Stimulated activated naive B cell treated with anti-CD40 and anti-IgM and Interleukin-4, amounts not matched to agents 10 μg/mL and 1 μg/mL and 100 μg/mL, for 72 hours (primary cell): ENCODE data around the gene CCDC157.

ENCODE experiments used
- ATAC-seq, 2 donors: fragments of 150-1000 bp; cut with Tn5 transposase; replicated peaks; 2 replicates each; pipeline ENCODE4 v1.10.0; 2021; ENCODE audit warnings: moderate library complexity in 1 of 2
- DNase-seq: peaks from one replicate; pipeline ENCODE4 v3.0.0; 2021
- H3K27ac Mint-ChIP-seq: one replicate; pipeline ENCODE4 v1.8.0; 2022; ENCODE audit warnings: mild to moderate bottlenecking, mixed read lengths
- H3K27me3 Mint-ChIP-seq, 2 donors: one replicate each; pipeline ENCODE4 v1.8.0; 2022; ENCODE audit warnings: mixed read lengths in 2 of 2
- H3K36me3 Mint-ChIP-seq, 2 donors: one replicate each; pipeline ENCODE4 v1.8.0; 2022; ENCODE audit warnings: mixed read lengths in 2 of 2, mild to moderate bottlenecking in 1 of 2
- H3K4me1 Mint-ChIP-seq, 2 donors: one replicate each; pipeline ENCODE4 v1.8.0; 2022; ENCODE audit warnings: mixed read lengths in 2 of 2, mild to moderate bottlenecking in 1 of 2
- H3K4me3 Mint-ChIP-seq, 2 donors: one replicate each; pipeline ENCODE4 v1.8.0; 2022; ENCODE audit warnings: mild to moderate bottlenecking in 2 of 2, mixed read lengths in 2 of 2, moderate library complexity in 1 of 2
- H3K9me3 Mint-ChIP-seq, 2 donors: one replicate each; pipeline ENCODE4 v1.8.0; 2022; ENCODE audit warnings: mixed read lengths in 2 of 2, mild to moderate bottlenecking in 1 of 2

The CCDC157 gene

GRCh38 chr22:30413745-30414524, 57.1 kb downstream of the CCDC157 start:
- no peak for DNase-seq
- Mint-ChIP-seq H3K9me3 (no peaks in the 10 kb centered on the region), H3K27me3 (no peaks in the 10 kb centered on the region), H3K27ac (no peak overlapping the region), H3K36me3 (peaks cover 17 to 38% of the 10 kb centered on the region in 2 donors), H3K4me3 (no peak overlapping the region), H3K4me1 (no peaks in the 10 kb centered on the region)
- no peak for ATAC-seq

GRCh38 chr22:30414525-30415047, 57.8 kb downstream of the CCDC157 start:
- Mint-ChIP-seq H3K4me3 (no peak overlapping the region), H3K4me1 (no peaks in the 10 kb centered on the region), H3K27ac (no peak overlapping the region), H3K9me3 (no peaks in the 10 kb centered on the region), H3K27me3 (no peaks in the 10 kb centered on the region), H3K36me3 (peaks cover 22 to 34% of the 10 kb centered on the region in 2 donors)
- DNase-seq, result no peak
- no peak for ATAC-seq

- peaks cover 29 to 39% of the 10 kb centered on the region in 2 donors for H3K36me3 Mint-ChIP-seq
- H3K4me1 Mint-ChIP-seq, result peaks cover 6 to 9% of the 10 kb centered on the region in 2 donors
- H3K27ac Mint-ChIP-seq, result no peak overlapping the region
- DNase-seq (no peak), ATAC-seq (no peak)
- no peak overlapping the region for H3K4me3 Mint-ChIP-seq
- H3K27me3 Mint-ChIP-seq, result no peaks in the 10 kb centered on the region
- no peaks in the 10 kb centered on the region for H3K9me3 Mint-ChIP-seq
Observed at GRCh38 chr22:30416403-30416802, 59.6 kb downstream of the CCDC157 start.

GRCh38 chr22:30416837-30417236, 60.0 kb downstream of the CCDC157 start:
- Mint-ChIP-seq H3K4me1 (peaks cover 7 to 12% of the 10 kb centered on the region in 2 donors), H3K4me3 (no peak overlapping the region), H3K27ac (no peak overlapping the region), H3K9me3 (no peaks in the 10 kb centered on the region), H3K36me3 (peaks cover 29 to 36% of the 10 kb centered on the region in 2 donors), H3K27me3 (no peaks in the 10 kb centered on the region)
- DNase-seq (no peak), ATAC-seq (no peak)

GRCh38 chr22:30420347-30421125, 63.7 kb downstream of the CCDC157 start:
- Mint-ChIP-seq H3K27ac (no peak overlapping the region), H3K4me1 (peaks cover 21 to 44% of the 10 kb centered on the region in 2 donors), H3K36me3 (peaks cover 28 to 29% of the 10 kb centered on the region in 2 donors), H3K9me3 (no peaks in the 10 kb centered on the region), H3K4me3 (no peak overlapping the region), H3K27me3 (no peaks in the 10 kb centered on the region)
- DNase-seq (no peak), ATAC-seq (no peak)

GRCh38 chr22:30421695-30422480, 65.1 kb downstream of the CCDC157 start:
- ATAC-seq, result no peak
- no peaks in the 10 kb centered on the region for H3K27me3 Mint-ChIP-seq
- peaks cover 32 to 56% of the 10 kb centered on the region in 2 donors for H3K4me1 Mint-ChIP-seq
- H3K9me3 Mint-ChIP-seq, result no peaks in the 10 kb centered on the region
- H3K4me3 Mint-ChIP-seq, result peak overlapping the region; percentile 88 to 97
- peaks cover 17 to 20% of the 10 kb centered on the region in 2 donors for H3K36me3 Mint-ChIP-seq
- peak overlapping the region; percentile 63 for H3K27ac Mint-ChIP-seq
- no peak for DNase-seq

GRCh38 chr22:30422481-30423300, 65.9 kb downstream of the CCDC157 start:
- Mint-ChIP-seq H3K4me3 (peak overlapping the region; percentile 88 to 97), H3K27me3 (no peaks in the 10 kb centered on the region), H3K36me3 (peaks cover 20 to 27% of the 10 kb centered on the region in 2 donors), H3K9me3 (no peaks in the 10 kb centered on the region), H3K4me1 (peaks cover 37 to 64% of the 10 kb centered on the region in 2 donors), H3K27ac (peak overlapping the region; percentile 99)
- DNase-seq (no peak), ATAC-seq (no peak)

- peak overlapping the region; percentile 88 to 97 for H3K4me3 Mint-ChIP-seq
- H3K9me3 Mint-ChIP-seq, result no peaks in the 10 kb centered on the region
- H3K27ac Mint-ChIP-seq, result peak overlapping the region; percentile 99
- H3K27me3 Mint-ChIP-seq, result no peaks in the 10 kb centered on the region
- DNase-seq, result no peak
- peak; percentile 33 to 43 for ATAC-seq
- peaks cover 24 to 31% of the 10 kb centered on the region in 2 donors for H3K36me3 Mint-ChIP-seq
- peaks cover 37 to 64% of the 10 kb centered on the region in 2 donors for H3K4me1 Mint-ChIP-seq
Observed at GRCh38 chr22:30423301-30423958, 66.6 kb downstream of the CCDC157 start.

GRCh38 chr22:30423959-30424533, 67.2 kb downstream of the CCDC157 start:
- peaks cover 22 to 37% of the 10 kb centered on the region in 2 donors for H3K36me3 Mint-ChIP-seq

GRCh38 chr22:30424534-30425326, 67.9 kb downstream of the CCDC157 start:
- Mint-ChIP-seq H3K36me3 (peaks cover 18 to 40% of the 10 kb centered on the region in 2 donors), H3K27me3 (no peaks in the 10 kb centered on the region), H3K9me3 (no peaks in the 10 kb centered on the region), H3K4me1 (peaks cover 37 to 64% of the 10 kb centered on the region in 2 donors), H3K27ac (peak overlapping the region; percentile 99), H3K4me3 (peak overlapping the region; percentile 88 to 97)
- no peak for ATAC-seq
- no peak for DNase-seq

More at GRCh38 chr22:30423959-30424533, 67.2 kb downstream of the CCDC157 start:
- peak; percentile 99 for DNase-seq
- H3K27ac Mint-ChIP-seq, result peak overlapping the region; percentile 99
- peak overlapping the region; percentile 88 to 97 for H3K4me3 Mint-ChIP-seq
- no peaks in the 10 kb centered on the region for H3K9me3 Mint-ChIP-seq
- peaks cover 37 to 64% of the 10 kb centered on the region in 2 donors for H3K4me1 Mint-ChIP-seq
- H3K27me3 Mint-ChIP-seq, result no peaks in the 10 kb centered on the region
- ATAC-seq, result peak; percentile 92 to 94

- peak overlapping the region; percentile 88 to 89 for H3K4me3 Mint-ChIP-seq
- no peaks in the 10 kb centered on the region for H3K9me3 Mint-ChIP-seq
- ATAC-seq (no peak), DNase-seq (no peak)
- no peaks in the 10 kb centered on the region for H3K27me3 Mint-ChIP-seq
- peak overlapping the region; percentile 94 for H3K27ac Mint-ChIP-seq
- peaks cover 15 to 44% of the 10 kb centered on the region in 2 donors for H3K36me3 Mint-ChIP-seq
- H3K4me1 Mint-ChIP-seq, result peaks cover 37 to 61% of the 10 kb centered on the region in 2 donors
Observed at GRCh38 chr22:30425327-30425615, 68.5 kb downstream of the CCDC157 start.
